Kidney (tissue), 14 donors: Measurements from ENCODE around the gene SEMA3C. TPM values are rescaled to one million over a fixed set of nuclear protein-coding genes. Genes with fewer than 3 reads are reported as not detected.

Source experiments
- DNase-seq, 5 donors: peaks; one replicate each; pipeline ENCODE4 v3.0.0-alpha.2; 2013 to 2020
- FAIRE-seq: peaks from 2 replicates; lab custom pipeline; 2012; peaks lifted over from hg19 to GRCh38; lab: Jason Lieb, UNC
- H3K27ac ChIP-seq, 2 donors: one replicate each; pipeline ENCODE4 v1.7.0; 2013; ENCODE audit warnings: low read depth in 2 of 2, low read length in 2 of 2, inconsistent platforms in 1 of 2
- H3K27me3 ChIP-seq: one replicate; pipeline ENCODE4 v1.7.1; 2013; ENCODE audit warnings: low read length, inconsistent platforms; ENCODE audit not compliant: control insufficient read depth, insufficient read depth
- H3K36me3 ChIP-seq, 3 donors: one replicate each; pipeline versions ENCODE4 v1.7.0 to v1.7.1; 2013; ENCODE audit warnings: low read length in 3 of 3, control low read depth in 1 of 3, inconsistent platforms in 1 of 3; ENCODE audit not compliant: insufficient read depth in 3 of 3, control insufficient read depth in 2 of 3
- H3K4me1 ChIP-seq, 3 donors: one replicate each; pipeline versions ENCODE4 v1.7.0 to v1.7.1; 2013; ENCODE audit warnings: low read length in 3 of 3, inconsistent platforms in 1 of 3, low read depth in 1 of 3; ENCODE audit not compliant: control insufficient read depth in 2 of 3, insufficient read depth in 2 of 3
- H3K4me3 ChIP-seq, 3 donors: one replicate each; pipeline versions ENCODE4 v1.7.0 to v1.8.1; 2013; ENCODE audit warnings: low read length in 3 of 3, control low read depth in 1 of 3, inconsistent platforms in 1 of 3
- H3K9ac ChIP-seq, 3 donors: one replicate each; pipeline versions ENCODE4 v1.7.0 to v1.7.1; 2013; ENCODE audit warnings: low read length in 3 of 3, control low read depth in 1 of 3, inconsistent platforms in 1 of 3
- H3K9me3 ChIP-seq, 3 donors: one replicate each; pipeline versions ENCODE4 v1.7.0 to v1.7.1; 2013; ENCODE audit warnings: low read length in 3 of 3, control low read depth in 1 of 3, inconsistent platforms in 1 of 3; ENCODE audit not compliant: control insufficient read depth in 2 of 3, insufficient read depth in 1 of 3
- CTCF ChIP-seq: IDR thresholded peaks from 3 replicates; pipeline ENCODE4 v1.5.1; 2012; ENCODE audit warnings: mild to moderate bottlenecking, moderate library complexity, borderline replicate concordance; ENCODE audit not compliant: insufficient read depth; ENCODE audit errors: extremely low read depth
- intact Hi-C: fragments of 100-400 bp; cut with DNase I; formaldehyde crosslinking; loops from one replicate; pipeline ENCODE4 v1.11.1; 2022
- polyA plus RNA-seq: library from polyadenylated mRNA; stranded (reverse); fragments of 350-450 nt; fragmentation: Illumina TruSeq; extraction: RNeasy Lipid Tissue Mini Kit (QIAGEN cat#74804); gene quantifications from one replicate; pipeline ENCODE4 v1.2.3, GENCODE V29; 2014; ENCODE audit warnings: low read depth, low replicate concordance; ENCODE audit not compliant: insufficient read depth
- total RNA-seq: library from RNA; stranded (reverse); fragmentation: NEBNext Ultra II Directional; extraction: Animal tissue kit (Norgen Biotek cat#: 25700); gene quantifications from one replicate; pipeline ENCODE4 v1.2.1, GENCODE V29; 2021
- donor health status: control.
- donor health status: control.
- donor health status: control.
- donor health status: control.
- donor health status: control.
- donor health status: DM: yes; HTN: yes; CAD: no.
- donor health status: Normal renal cell carcinoma (clear cell type).

The SEMA3C gene
- total and polyA plus RNA-seq, 2 donors from 2014 or later = 3.9 to 17.2 TPM

GRCh38 chr7:80841423-80841955, 77.4 kb downstream of the SEMA3C start:
- no peak for TF ChIP-seq CTCF
- DNase-seq = peak in 1 of 5 donors; percentile 61
- Histone ChIP-seq H3K9ac (no peak overlapping the region), H3K27ac (no peak overlapping the region), H3K36me3 (no peaks in the 10 kb centered on the region), H3K4me1 (no peaks in the 10 kb centered on the region), H3K27me3 (no peaks in the 10 kb centered on the region), H3K4me3 (no peak overlapping the region), H3K9me3 (no peaks in the 10 kb centered on the region)
- intact Hi-C loops = no loop called here
- no peak for FAIRE-seq

GRCh38 chr7:80840681-80841080, 78.2 kb downstream of the SEMA3C start:
- H3K36me3 ChIP-seq = no peaks in the 10 kb centered on the region
- no peaks in the 10 kb centered on the region for H3K9me3 ChIP-seq
- H3K27ac ChIP-seq = no peak overlapping the region
- FAIRE-seq = no peak
- DNase-seq = no peak
- no peaks in the 10 kb centered on the region for H3K27me3 ChIP-seq
- H3K9ac ChIP-seq = no peak overlapping the region
- intact Hi-C loops = no loop called here
- TF ChIP-seq CTCF = no peak
- no peak overlapping the region for H3K4me3 ChIP-seq
- no peaks in the 10 kb centered on the region for H3K4me1 ChIP-seq

GRCh38 chr7:80839855-80840254, 79.0 kb downstream of the SEMA3C start:
- FAIRE-seq (no peak), DNase-seq (no peak)
- Histone ChIP-seq H3K4me3 (no peak overlapping the region), H3K27me3 (no peaks in the 10 kb centered on the region), H3K27ac (no peak overlapping the region), H3K36me3 (no peaks in the 10 kb centered on the region), H3K9ac (no peak overlapping the region), H3K9me3 (no peaks in the 10 kb centered on the region), H3K4me1 (no peaks in the 10 kb centered on the region)
- no peak for TF ChIP-seq CTCF
- intact Hi-C loops = no loop called here

GRCh38 chr7:80838643-80839042, 80.2 kb downstream of the SEMA3C start:
- FAIRE-seq (no peak), DNase-seq (no peak)
- Histone ChIP-seq H3K9ac (no peak overlapping the region), H3K27me3 (no peaks in the 10 kb centered on the region), H3K9me3 (no peaks in the 10 kb centered on the region), H3K4me3 (no peak overlapping the region), H3K36me3 (no peaks in the 10 kb centered on the region), H3K4me1 (no peaks in the 10 kb centered on the region), H3K27ac (no peak overlapping the region)
- intact Hi-C loops = no loop called here
- no peak for TF ChIP-seq CTCF
